ENCODE data around the gene MXI1. TPM values are rescaled to one million over a fixed set of nuclear protein-coding genes. Genes with fewer than 3 reads are reported as not detected.

MXI1 gene
- polyA plus RNA-seq, 1 experiment: 17.1 TPM

- no peak for TF ChIP-seq CTCF (IDR thresholded peaks at IDR 0.05; ENCODE audit: insufficient read depth, low read depth, low read length)
- Histone ChIP-seq H3K4me3 (ENCODE audit: low read depth, low read length) (no peak overlapping the region), H3K36me3 (ENCODE audit: control insufficient read depth, insufficient read depth, low read length) (peaks cover 6% of the 10 kb centered on the region), H3K27me3 (ENCODE audit: control insufficient read depth, insufficient read depth, low read length) (no peaks in the 10 kb centered on the region)
- no peak for DNase-seq (ENCODE audit: low read depth)
- ChIA-PET CTCF (interaction anchor here (2.7 kb wide), 1 partner anchor 146 kb away, joined by 13 read pairs; no protein-coding TSS in a partner anchor), POLR2A (interaction anchor here (0.6 kb wide), 2 partner anchors 14 to 202 kb away, joined by 3 to 4 read pairs; no protein-coding TSS in a partner anchor)
Measured at GRCh38 chr10:110284262-110284661, 76.9 kb downstream of the MXI1 start.

GRCh38 chr10:110285501-110285900 is 78.1 kb downstream of the MXI1 start:
- no peaks in the 10 kb centered on the region for H3K27me3 ChIP-seq (ENCODE audit: control insufficient read depth, insufficient read depth, low read length)
- H3K4me3 ChIP-seq (ENCODE audit: low read depth, low read length): no peak overlapping the region
- no peak for TF ChIP-seq CTCF (IDR thresholded peaks at IDR 0.05; ENCODE audit: insufficient read depth, low read depth, low read length)
- POLR2A ChIA-PET: no interaction called here
- peaks cover 7% of the 10 kb centered on the region for H3K36me3 ChIP-seq (ENCODE audit: control insufficient read depth, insufficient read depth, low read length)
- CTCF ChIA-PET: interaction anchor here (0.6 to 1.7 kb wide), 6 partner anchors 10 to 306 kb away, joined by 3 to 8 read pairs (median 4); no protein-coding TSS in a partner anchor
- DNase-seq (ENCODE audit: low read depth): no peak

DNA sequence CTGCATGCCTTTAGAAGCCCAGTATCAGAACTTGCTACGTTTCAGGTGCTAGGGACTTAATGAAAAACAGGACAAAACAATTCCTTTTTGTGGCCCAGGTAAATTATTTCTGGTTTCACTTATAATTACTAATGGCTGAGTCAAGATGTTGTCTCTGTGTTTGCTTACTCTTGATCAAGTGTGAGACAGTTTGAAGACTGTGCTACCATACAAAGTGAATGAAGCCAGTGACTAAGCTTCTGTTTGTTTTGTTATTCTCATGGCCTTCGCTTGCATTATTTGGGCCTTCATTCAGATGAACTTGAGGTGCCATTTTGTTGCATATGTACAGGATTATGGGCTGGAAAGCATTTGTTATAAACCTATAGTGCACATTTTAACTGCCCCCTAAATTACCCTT is 79.4 kb downstream of the MXI1 start:
- TF ChIP-seq CTCF (IDR thresholded peaks at IDR 0.05; ENCODE audit: insufficient read depth, low read depth, low read length): no peak
- Histone ChIP-seq H3K36me3 (ENCODE audit: control insufficient read depth, insufficient read depth, low read length) (peaks cover 7% of the 10 kb centered on the region), H3K4me3 (ENCODE audit: low read depth, low read length) (no peak overlapping the region), H3K27me3 (ENCODE audit: control insufficient read depth, insufficient read depth, low read length) (no peaks in the 10 kb centered on the region)
- ChIA-PET POLR2A (no interaction called here), CTCF (interaction anchor here (1.7 kb wide), 1 partner anchor 149 kb away, joined by 8 read pairs; no protein-coding TSS in a partner anchor)
- DNase-seq (ENCODE audit: low read depth): no peak

GRCh38 chr10:110296966-110297365 is 89.6 kb downstream of the MXI1 start:
- Histone ChIP-seq H3K27me3 (ENCODE audit: control insufficient read depth, insufficient read depth, low read length) (no peaks in the 10 kb centered on the region), H3K36me3 (ENCODE audit: control insufficient read depth, insufficient read depth, low read length) (peaks cover 16% of the 10 kb centered on the region), H3K4me3 (ENCODE audit: low read depth, low read length) (no peak overlapping the region)
- TF ChIP-seq CTCF (IDR thresholded peaks at IDR 0.05; ENCODE audit: insufficient read depth, low read depth, low read length): no peak
- POLR2A ChIA-PET: no interaction called here
- CTCF ChIA-PET: interaction anchor here (0.9 to 1.7 kb wide), 4 partner anchors 14 to 161 kb away, joined by 3 to 5 read pairs (median 3); no protein-coding TSS in a partner anchor
- no peak for DNase-seq (ENCODE audit: low read depth)

GRCh38 chr10:110300486-110300986 is 93.1 kb downstream of the MXI1 start:
- Histone ChIP-seq H3K36me3 (ENCODE audit: control insufficient read depth, insufficient read depth, low read length) (peaks cover 13% of the 10 kb centered on the region), H3K27me3 (ENCODE audit: control insufficient read depth, insufficient read depth, low read length) (no peaks in the 10 kb centered on the region), H3K4me3 (ENCODE audit: low read depth, low read length) (no peak overlapping the region)
- no peak for TF ChIP-seq CTCF (IDR thresholded peaks at IDR 0.05; ENCODE audit: insufficient read depth, low read depth, low read length)
- DNase-seq (ENCODE audit: low read depth): no peak
- ChIA-PET CTCF (interaction anchor here (1.3 kb wide), 1 partner anchor 416 kb away, joined by 6 read pairs; no protein-coding TSS in a partner anchor), POLR2A (no interaction called here)
